NCI-H1092 treated with DMSO at 0.1 percent for 48 hours (cell line): ENCODE results near the gene LYZL1.
A peak's percentile ranks its signal among the peaks of the same experiment; 100 is the strongest.
"Not testable (repeated sequence)": the region's sequence is repeated elsewhere in the genome, so short reads cannot be mapped to it uniquely, and the experiment has no call there.

ENCODE experiments used
- DNase-seq: peaks from one replicate; lab custom pipeline; 2025; lab: John Stamatoyannopoulos, UW

Gene LYZL1

DNA sequence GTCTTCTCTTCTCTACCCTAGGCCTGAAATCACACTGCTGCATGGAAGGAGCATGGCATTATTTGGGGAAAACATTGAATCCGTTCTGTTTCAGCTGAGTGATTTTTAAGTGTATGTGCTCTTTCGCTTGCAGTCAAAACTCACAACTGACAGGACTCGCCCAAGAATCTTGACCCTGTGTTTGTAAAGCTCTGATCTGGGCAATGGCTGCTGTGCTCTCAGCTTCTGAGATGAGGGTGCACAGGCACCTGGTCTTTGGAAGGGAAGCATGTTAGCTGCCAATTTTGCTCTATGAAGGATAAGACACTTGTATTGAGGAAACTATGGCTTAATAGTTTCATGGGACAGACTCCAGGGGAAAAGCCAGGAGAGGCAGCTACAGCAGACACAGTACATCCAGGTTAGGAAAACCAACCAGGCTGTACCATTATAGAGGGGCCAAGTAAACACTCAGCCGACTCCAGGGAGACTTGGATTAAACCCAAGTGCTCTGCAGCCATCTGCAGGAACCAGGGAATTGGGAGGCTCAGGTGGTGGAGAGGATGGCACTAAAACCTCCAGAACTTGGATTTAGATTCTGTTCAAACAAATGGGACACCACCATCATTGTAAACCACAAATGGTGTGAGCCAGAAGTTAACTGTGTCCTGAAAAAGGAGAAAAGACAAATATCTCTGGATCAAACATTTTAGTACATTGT, 43.3 kb downstream of the LYZL1 start:
- DNase-seq = peak; percentile 73

DNA sequence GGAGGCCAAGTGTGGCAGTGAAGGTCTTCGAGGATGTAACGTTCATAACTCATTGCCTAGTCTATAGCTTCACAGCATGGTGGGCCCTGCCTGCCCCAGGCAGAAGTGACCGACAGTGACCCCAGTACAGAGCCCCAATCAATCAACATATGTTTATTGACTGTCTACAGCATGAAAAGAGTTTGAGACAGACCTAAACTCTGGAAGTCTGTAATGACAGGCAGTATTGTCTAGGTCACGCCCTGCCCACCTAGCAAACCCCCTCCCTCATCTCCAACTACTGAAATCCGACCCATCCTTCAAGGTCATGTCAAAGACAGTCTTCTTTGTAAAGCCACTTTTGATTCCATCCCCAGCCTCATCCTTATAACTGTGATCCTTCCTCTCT, 43.9 kb downstream of the LYZL1 start:
- DNase-seq = no peak

DNA sequence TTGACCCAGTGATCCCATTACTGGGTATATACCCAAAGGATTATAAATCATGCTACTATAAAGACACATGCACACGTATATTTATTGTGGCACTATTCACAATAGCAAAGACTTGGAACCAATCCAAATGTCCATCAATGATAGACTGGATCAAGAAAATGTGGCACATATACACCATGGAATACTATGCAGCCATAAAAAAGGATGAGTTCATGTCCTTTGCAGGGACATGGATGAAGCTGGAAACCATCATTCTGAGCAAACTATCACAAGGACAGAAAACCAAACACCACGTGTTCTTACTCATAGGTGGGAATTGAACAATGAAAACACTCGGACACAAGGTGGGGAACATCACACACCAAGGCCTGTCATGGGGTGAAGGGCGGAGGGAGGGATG, 48.7 kb downstream of the LYZL1 start:
- not testable (repeated sequence) for DNase-seq

DNA sequence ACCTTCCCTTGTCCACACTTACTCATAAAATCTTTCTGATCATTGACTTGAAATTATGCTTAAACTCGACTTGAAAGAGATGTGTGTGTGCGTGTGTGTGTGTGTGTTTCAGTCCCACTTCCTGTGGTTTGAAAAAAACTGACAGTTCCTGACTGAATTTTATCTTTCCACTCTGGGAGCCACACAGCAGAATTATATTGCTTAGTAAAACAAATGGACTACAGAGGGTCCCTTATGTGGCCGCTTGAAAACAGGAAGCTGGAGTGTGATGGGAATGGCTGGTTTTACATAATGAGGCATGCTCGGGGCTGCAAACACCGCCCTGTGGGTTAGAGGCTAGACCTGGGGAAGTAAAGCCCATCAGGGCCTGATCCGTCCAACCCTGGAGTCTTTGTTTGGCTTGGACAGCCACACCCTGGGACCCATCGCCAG, 54.8 kb downstream of the LYZL1 start:
- DNase-seq = no peak

DNA sequence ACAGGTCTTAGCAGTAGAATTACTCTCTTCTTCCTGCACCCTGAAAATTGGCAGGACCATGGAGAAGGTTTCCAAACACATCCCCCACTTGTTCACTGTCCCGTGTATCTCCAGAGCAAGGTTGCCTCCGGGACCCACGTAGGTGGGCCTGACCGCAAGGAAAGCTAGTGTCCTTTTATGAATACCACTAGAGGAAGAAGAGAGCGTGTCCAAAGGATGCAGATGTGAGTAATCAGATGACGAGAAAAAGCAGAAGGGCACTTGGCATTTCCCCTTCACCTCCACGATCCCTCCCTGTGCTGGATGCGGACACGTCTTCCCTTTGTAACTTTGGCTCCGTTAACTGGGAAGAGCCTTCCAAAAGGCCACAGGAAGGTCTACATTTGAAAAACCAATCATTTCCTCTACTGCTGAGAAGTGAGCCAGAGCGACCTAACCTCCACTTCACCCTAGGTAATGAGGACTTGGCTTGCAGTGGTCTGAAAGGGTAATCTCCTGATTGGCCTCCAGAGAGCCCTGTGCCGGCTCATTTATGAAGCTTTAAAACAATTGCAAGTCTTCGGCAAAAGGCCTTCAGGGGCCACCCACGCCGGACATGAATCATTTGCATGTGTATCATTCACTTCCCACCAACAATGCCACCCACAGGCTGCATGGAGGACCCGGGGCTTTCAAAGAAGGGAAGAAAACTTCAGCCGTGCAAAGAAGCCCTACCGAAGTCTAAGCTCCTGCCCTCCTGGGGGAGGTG, 55.4 kb downstream of the LYZL1 start:
- DNase-seq = no peak

DNA sequence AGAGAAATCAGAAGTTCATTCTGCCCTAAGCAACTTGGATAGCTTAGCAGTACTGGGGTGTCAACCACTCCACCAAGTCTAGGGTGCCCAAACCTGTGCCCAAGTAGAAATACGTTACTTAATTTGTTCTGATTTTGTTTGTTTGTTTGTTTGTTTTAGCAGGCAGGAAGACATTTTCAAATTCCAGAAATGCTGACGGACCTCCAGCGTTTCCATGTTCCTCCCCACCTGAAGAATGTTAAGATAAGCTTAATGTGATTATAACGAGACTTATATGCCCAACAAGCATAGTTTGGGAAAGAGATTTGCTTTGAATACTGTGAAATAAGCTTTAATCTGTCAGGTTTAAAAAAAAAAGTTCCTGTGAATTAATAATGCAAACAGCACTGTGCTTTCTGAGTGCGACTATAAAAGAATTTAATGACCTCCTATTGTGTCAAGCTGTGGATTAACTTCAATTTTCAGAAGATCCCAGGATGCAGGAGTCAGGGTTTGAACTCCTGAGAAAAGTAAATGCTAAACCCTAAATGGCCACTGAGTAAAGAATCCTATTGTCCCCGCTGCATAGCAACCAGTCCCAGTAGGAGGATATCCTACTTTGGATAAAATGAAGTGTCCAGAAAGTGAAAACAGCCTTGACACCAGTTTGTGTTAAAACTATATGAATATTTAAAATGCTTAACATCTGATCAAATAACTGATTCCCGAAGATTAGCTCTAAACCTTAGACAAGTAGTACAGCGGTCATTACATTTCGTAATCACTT, 56.5 kb downstream of the LYZL1 start:
- no peak for DNase-seq

DNA sequence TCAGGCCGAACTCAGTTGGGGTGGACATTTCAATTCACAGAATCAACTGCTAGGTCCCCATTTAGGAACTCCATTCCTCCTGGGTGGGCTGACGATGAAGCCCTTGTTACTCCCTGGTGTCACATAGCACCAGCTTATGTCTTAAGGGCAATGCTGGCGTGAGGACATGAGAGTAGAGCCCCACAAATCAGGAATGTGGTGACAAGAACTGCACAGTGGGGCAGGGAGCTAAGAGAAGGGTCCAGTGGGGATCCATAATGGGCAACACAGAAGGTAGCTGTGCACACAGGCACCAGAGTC, 57.0 kb downstream of the LYZL1 start:
- no peak for DNase-seq

DNA sequence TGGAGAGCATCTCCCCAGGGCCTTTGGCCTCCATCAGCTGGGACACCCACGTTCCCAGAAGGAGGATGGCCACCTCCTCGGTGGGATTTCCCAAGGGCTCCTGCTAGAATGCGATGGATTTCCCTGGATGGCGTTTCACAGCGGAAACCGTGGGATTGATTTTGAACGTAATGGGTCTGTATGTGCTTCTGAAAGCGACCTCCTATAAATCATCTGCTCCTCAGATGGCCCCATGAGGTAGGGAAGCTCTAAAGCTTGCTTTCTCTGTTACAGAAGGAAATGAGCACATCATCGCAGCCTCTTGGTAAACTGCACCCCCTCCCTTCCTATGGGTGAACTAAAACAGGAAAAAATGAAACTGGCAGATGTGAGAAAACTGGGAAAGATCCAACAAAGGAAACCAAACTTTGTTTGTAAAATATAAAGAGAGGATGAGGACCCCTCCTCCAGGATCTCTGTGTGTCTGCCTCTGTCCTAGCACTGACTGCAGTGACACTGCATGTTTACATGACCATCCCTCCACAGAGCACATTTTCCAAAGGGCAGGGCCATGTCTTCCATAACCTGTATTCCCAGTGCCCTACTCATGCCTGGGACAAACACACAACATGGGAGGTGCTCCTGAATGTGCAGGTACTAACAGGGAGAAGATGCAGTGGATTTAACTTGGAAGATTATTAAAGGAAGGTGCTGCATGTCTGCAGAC, 57.6 kb downstream of the LYZL1 start:
- DNase-seq = no peak

DNA sequence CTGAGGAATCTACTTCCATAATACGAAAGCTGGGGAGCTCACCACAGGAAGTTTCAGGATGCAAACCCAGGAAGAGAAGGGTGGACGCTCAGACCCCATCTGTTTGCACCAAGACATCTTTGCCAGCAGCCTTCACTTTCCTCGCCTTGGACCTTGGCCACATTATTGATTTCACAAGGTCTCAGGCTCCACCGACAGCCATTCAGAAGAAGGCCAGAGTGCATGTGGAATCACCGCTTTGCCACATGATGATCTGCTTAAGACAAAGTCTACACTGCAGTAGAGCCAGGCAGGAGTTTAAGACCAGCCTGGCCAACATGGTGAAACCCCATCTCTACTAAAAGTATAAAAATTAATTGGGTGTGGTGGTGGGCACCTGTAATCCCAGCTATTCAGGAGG, 60.0 kb downstream of the LYZL1 start:
- DNase-seq = no peak

DNA sequence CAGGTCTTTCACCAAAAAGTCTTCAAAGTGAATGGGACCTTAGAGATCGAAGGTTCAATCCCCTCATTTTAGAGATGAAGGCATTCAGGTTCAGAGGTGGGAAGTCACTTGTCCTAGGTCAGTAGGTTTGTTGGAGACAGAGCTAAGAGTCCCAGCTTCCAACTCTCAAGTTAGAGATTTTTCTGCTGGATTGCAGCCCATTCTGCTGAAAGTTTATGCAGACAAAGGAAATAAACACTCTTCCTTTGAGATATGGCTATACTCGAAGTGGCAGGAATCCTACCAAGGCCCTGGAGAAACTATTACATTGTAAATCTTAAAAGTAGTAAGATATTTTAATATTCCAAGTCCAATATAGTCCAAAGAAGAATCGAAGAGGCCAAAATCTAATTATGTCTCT, 64.4 kb downstream of the LYZL1 start:
- DNase-seq = no peak

DNA sequence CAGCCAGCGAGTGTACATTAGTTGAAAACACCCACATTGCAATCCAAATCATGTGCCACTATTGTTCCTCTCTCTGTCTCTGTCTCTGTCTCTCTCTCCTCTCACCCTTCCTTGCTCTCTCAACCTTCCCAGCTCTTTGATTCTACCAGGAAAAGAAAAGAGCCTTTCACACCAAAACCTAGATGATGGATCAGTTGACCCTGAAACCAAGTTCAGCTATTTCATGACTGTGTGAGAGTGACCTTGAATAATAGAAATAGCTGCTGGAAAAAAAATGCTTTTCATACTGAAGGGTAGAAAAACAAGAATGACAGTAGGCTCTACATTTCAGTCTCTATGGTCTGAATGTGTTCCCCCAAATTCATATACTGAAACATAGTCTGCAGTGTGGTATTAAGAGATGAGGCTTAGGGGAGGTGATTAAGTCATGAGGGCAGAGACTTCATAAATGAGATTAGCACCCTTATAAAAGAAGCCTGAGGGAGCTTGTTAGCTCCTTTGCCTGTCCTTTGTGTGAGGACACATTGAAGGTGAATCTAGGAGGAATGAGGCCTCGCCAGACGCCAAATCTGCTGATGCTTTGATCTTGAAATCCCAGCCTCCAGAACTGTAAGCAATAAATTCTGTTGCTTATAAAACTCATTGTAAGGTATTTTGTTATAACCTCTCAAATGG, 65.2 kb downstream of the LYZL1 start:
- no peak for DNase-seq

DNA sequence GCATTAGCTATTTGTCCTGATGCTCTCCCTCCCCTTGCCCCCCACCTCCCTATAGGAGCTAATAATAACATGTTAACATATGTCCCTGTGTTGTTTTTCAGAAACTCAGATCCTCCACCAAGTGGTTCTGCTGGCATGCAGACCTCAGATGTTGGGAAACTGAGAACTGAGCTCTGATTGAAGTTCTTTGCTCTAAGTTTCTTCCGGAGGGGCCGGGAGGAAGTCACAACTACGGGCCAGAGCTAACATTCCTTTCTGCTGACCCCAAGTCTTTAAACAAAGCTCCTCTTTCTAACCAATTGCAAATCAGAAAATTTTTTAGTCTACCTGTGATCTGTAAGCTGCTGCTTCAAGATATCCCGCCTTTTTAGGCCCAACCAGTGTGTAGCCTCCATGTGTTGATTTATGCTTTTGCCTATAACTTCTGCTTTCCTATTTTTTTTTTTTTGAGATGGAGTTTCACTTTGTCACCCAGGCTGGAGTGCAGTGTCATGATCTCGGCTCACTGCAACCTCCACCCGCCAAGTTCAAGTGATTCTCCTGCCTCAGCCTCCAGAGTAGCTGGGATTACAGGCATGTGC, 66.6 kb downstream of the LYZL1 start:
- no peak for DNase-seq

DNA sequence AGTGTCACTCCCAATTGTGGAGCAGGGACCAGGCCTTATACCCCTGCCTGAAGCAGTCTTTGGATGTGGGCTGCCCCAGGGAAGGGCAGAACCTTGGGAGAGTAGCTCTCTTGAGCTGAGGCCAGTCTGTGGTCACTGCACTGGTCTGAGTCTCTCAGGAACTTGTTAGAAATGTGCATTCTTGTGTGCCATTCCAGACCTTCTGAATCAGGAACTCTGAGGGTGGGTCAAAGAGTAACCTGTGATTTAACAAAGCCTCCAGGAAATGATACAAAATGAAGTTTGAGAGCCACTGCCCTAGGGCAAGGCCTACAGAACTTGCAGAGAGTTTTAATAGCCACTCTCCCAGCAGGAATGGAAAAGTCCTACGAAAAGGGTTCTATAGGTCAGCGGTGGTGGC, 68.1 kb downstream of the LYZL1 start:
- DNase-seq = no peak

DNA sequence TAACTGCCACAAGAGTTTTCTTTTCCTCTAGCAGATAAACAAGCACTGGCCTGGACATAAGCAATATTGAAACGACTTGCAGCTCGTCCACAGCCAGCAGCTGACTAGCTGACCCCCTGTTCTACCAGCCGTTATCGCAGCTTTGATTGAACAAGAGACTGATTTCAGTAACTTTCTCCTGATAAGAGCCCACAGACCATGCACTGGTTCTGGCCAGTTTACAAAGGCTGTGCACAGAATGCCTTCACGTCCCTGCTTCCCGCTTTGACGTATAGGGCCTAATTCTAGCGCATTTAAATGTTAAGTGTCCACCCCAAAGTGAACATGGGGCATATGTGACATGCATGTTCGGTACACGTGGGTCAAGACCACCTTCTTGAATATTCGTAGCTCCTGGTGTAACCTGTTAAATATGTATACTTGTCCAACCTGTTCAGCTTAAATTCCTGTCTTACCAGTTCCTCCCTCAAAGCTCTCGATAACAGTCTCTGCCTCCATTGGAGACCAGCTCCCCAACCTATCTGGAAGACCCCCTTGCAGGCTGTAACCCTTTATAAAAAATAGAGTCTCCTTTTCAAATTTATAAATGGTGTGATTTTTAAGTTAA, 69.2 kb downstream of the LYZL1 start:
- no peak for DNase-seq

DNA sequence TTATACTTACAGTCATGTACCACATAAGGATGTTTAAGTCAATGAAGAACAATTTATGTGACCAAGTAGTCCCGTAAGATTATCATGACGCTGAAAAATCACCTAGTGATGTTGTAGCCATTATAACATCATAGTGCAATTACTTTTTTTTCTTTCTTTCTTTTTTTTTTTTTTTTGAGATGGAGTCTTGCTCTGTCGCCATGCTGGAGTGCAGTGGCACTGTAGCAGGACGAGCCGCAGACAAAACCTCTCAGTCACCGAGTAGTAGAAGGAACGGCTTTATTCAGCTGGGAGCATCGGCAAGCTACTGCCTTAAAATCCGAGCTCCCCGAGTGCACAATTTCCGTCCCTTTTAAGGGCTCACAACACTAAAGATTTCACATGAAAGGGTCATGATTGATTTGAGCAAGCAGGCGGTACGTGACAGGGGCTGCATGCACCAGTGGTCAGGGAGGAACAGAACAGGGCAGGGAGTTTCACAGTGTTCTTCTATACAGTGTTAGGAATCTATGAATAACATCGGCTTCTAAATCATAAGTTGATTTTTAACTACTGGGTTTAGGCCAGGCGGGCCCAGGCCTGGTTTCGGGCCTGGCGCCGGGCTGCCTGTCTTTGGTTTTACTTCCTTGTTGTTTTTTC, 71.5 kb downstream of the LYZL1 start:
- DNase-seq = not testable (repeated sequence)
